EH (cell line): ENCODE data around the gene RBL2.
"Not testable (repeated sequence)": the region's sequence is repeated elsewhere in the genome, so short reads cannot be mapped to it uniquely, and the experiment has no call there.

ENCODE experiments used
- DNase-seq: peaks from one replicate; pipeline ENCODE4 v3.0.0-alpha.2; 2015; ENCODE audit warnings: low read depth

The RBL2 gene

GRCh38 chr16:53504665-53505064 lies 70.4 kb downstream of the RBL2 start:
- peak; percentile 35 for DNase-seq

GRCh38 chr16:53506254-53506653 lies 72.0 kb downstream of the RBL2 start:
- no peak for DNase-seq

DNA sequence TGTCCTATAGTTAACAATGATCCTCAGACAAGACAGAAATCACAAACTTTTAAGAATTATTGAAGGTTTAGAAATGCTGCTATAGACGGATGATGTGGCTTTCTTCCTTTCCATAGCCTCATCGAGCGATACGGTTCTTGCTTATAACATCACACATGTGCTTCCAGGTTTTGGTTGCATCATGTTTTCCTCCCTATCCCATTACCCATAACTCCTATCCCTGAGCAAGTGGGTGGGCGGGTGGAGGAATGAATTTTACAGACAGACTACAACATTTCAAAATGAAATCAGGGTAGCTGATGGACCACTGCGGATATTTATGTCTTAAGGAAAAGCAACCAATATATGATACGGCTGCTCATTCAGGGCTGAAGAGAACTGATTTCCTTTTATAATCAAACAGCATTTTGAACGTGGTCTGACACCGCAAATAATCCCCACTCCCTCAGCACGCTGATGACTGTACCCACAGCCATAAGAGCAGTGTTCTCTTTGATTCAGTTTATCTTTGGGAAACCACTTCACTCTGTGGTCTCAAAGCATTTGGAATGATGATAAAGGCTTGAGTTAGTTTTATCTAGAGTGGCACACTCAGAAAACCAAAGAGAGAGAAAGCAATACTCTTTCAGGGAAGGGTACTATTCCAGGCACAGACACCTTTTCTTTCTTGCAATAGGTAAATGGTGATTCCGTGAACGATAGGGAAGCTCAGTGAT lies 73.4 kb downstream of the RBL2 start:
- no peak for DNase-seq

GRCh38 chr16:53509906-53510703 lies 75.8 kb downstream of the RBL2 start:
- DNase-seq: peak; percentile 79

GRCh38 chr16:53510704-53511070 lies 76.4 kb downstream of the RBL2 start:
- DNase-seq: no peak

- DNase-seq: no peak
Observed at GRCh38 chr16:53511084-53511402, 76.8 kb downstream of the RBL2 start.

- no peak for DNase-seq
Observed at GRCh38 chr16:53511403-53512280, 77.4 kb downstream of the RBL2 start.

GRCh38 chr16:53512795-53513194 lies 78.5 kb downstream of the RBL2 start:
- DNase-seq: not testable (repeated sequence)

- peak; percentile 40 for DNase-seq
Observed at GRCh38 chr16:53515259-53515658, 81.0 kb downstream of the RBL2 start.

- DNase-seq: no peak
Observed at GRCh38 chr16:53515811-53516210, 81.5 kb downstream of the RBL2 start.

- no peak for DNase-seq
Observed at GRCh38 chr16:53517851-53518250, 83.6 kb downstream of the RBL2 start.

GRCh38 chr16:53518550-53519416 lies 84.5 kb downstream of the RBL2 start:
- peak; percentile 42 for DNase-seq

GRCh38 chr16:53519417-53520091 lies 85.3 kb downstream of the RBL2 start:
- DNase-seq: no peak

- no peak for DNase-seq
Observed at GRCh38 chr16:53523126-53523804, 89.0 kb downstream of the RBL2 start.

DNA sequence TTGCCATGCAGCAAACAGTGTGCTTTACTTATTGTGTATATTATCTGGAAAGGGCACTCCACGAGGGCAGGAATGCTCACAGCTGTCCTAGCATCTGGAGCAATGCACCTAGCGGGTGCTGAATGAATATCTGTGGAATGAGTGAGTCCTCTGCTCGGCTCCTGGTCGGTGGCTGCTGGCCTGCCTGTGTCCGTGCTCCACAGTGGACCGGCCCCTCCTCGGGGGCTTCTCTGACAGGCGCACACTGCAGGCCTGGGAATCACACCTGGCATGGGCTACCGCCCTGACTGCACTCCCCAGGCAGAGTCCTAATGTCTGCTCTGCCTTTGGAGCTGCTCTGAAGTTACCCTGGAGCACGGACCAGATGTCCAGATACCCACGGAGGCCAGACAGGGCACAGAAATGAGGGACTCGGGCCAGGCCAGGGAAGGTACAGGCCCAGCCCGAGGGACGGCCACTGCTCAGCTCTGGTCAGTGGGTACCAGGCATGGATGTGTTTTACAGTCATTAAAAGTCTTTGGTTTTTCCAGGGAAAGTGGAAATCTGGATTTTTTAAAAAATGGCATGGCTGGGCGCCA lies 89.8 kb downstream of the RBL2 start:
- DNase-seq: no peak

DNA sequence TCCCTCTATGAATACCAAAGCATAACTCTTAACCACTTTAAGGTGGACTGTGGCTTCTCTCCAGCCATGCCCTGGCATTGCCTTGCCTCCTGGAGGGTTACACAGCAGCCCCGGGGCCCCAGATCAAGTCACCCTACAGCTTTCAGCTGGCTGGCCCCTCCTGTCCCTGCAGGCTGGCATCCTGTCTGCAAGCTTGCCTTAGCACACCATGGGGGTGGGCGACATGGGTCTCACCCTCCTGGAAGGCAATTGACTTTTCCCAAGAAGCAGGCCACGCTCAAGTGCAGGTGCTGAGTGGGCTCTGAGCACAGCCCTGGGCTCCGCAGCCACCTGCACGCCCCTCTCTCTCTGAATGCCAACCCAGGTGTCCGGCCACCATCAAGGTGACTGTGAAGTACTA lies 94.5 kb downstream of the RBL2 start:
- no peak for DNase-seq

- no peak for DNase-seq
Observed at GRCh38 chr16:53529513-53529912, 95.2 kb downstream of the RBL2 start.

GRCh38 chr16:53530046-53530445 lies 95.8 kb downstream of the RBL2 start:
- DNase-seq: no peak

DNA sequence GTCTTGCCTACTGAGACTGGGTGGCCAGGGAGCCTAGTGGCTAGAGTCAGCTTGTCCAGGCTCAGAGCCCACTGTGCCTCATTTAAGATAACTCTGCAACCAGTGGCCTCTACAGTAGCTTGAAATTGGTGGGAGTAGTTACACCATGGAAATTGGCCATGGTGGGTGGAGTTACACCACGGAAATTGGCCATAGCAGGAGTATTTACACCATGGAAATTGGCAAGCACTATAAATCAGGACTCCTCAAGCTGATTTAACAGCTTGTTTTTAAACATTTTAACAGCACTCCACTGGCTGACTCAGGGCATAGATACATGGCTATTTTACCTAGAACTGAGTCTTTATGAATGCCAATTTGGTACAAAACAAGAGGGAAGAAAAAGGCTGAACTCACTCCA lies 96.5 kb downstream of the RBL2 start:
- DNase-seq: no peak

DNA sequence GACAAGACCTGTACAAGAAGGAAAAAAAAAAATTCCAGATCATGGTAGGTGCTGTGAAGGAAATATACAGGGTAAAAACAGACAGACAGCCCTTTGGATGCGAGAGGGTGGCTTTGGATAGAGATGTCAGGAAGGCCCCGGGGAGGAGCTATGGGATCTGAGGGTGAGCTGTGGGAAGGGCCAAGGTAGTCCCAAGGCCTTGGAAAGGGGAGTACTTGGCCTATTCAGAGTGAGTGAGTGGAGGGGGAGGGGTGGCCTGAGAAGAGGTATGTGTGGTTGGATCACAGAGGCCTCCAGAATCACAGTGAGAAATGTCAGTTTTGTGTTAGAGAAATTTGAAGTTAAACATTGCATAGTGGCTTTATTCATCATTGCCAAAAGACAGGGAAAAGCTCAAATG lies 99.9 kb downstream of the RBL2 start:
- no peak for DNase-seq
